MM.1S (cell line): Measurements from ENCODE around the gene UBE2E2.

Source experiments
- DNase-seq: peaks from one replicate; pipeline ENCODE4 v3.0.0-alpha.2; 2015
- H2AFZ ChIP-seq: fragments of 300-600 bp; sonication (generic); 2 replicates; pipeline ENCODE4 v1.6.0; 2016; ENCODE audit warnings: antibody characterized with exemption, low read length
- H3F3A ChIP-seq: fragments of 300-600 bp; sonication (generic); 2 replicates; pipeline ENCODE4 v1.6.1; 2016; ENCODE audit warnings: mild to moderate bottlenecking, antibody characterized with exemption, low read length, moderate library complexity, mixed read lengths; ENCODE audit not compliant: insufficient read depth
- H3K27ac ChIP-seq: fragments of 300-600 bp; sonication (generic); 2 replicates; pipeline ENCODE4 v1.5.1; 2016; ENCODE audit warnings: mild to moderate bottlenecking, low read length
- H3K27me3 ChIP-seq: fragments of 300-600 bp; sonication (generic); replicated peaks from 2 replicates; pipeline ENCODE4 v1.6.0; 2016; ENCODE audit warnings: low read length; ENCODE audit not compliant: insufficient read depth
- H3K36me3 ChIP-seq: fragments of 300-600 bp; sonication (generic); replicated peaks from 2 replicates; pipeline ENCODE4 v1.6.1; 2016; ENCODE audit warnings: mild to moderate bottlenecking, low read length, mixed read lengths; ENCODE audit not compliant: insufficient read depth
- H3K4me1 ChIP-seq: fragments of 300-600 bp; sonication (generic); 2 replicates; pipeline ENCODE4 v1.6.1; 2016; ENCODE audit warnings: low read length, mixed read lengths
- H3K4me2 ChIP-seq: fragments of 300-600 bp; sonication (generic); 2 replicates; pipeline ENCODE4 v1.6.0; 2016; ENCODE audit warnings: low read depth, low read length
- H3K4me3 ChIP-seq: fragments of 300-600 bp; sonication (generic); 2 replicates; pipeline ENCODE4 v1.5.1; 2016; ENCODE audit warnings: low read length, mixed read lengths
- H3K79me2 ChIP-seq: fragments of 300-600 bp; sonication (generic); 2 replicates; pipeline ENCODE4 v1.6.1; 2016; ENCODE audit warnings: mixed run types, low read length, mixed read lengths
- H3K9ac ChIP-seq: fragments of 300-600 bp; sonication (generic); 2 replicates; pipeline ENCODE4 v1.6.1; 2016; ENCODE audit warnings: low read length, mixed read lengths
- H3K9me2 ChIP-seq: fragments of 300-600 bp; sonication (generic); replicated peaks from 2 replicates; pipeline ENCODE4 v1.6.1; 2016; ENCODE audit warnings: mild to moderate bottlenecking, low read length, mixed read lengths; ENCODE audit not compliant: insufficient read depth
- H3K9me3 ChIP-seq: fragments of 300-600 bp; sonication (generic); replicated peaks from 2 replicates; pipeline ENCODE4 v1.6.1; 2016; ENCODE audit warnings: mild to moderate bottlenecking, low read length, mixed read lengths; ENCODE audit not compliant: insufficient read depth
- H4K20me1 ChIP-seq: fragments of 300-600 bp; sonication (generic); 2 replicates; pipeline ENCODE4 v1.6.1; 2016; ENCODE audit warnings: mild to moderate bottlenecking, low read length, moderate library complexity, mixed read lengths; ENCODE audit not compliant: insufficient read depth
- CTCF ChIP-seq: fragments of 300-600 bp; sonication (generic); IDR thresholded peaks from 2 replicates; pipeline ENCODE4 v1.5.1; 2016; ENCODE audit warnings: antibody characterized with exemption, low read length, mixed read lengths
- EZH2 ChIP-seq: fragments of 300-600 bp; sonication (generic); optimal IDR thresholded peaks from 2 replicates; pipeline ENCODE3; 2017; ENCODE audit warnings: low read depth, mild to moderate bottlenecking, antibody characterized with exemption, low read length, mixed read lengths
- EZH2phosphoT487 ChIP-seq: fragments of 300-600 bp; sonication (generic); IDR thresholded peaks from 2 replicates; pipeline ENCODE4 v1.6.1; 2018; ENCODE audit warnings: antibody characterized with exemption, low read length

UBE2E2 gene

GRCh38 chr3:23485922-23486321, 282.8 kb downstream of the UBE2E2 start:
- no peaks in the 10 kb centered on the region for H3K4me1 ChIP-seq
- no peak overlapping the region for H3K4me2 ChIP-seq
- no peak overlapping the region for H3K27ac ChIP-seq
- no peaks in the 10 kb centered on the region for H3K27me3 ChIP-seq
- no peaks in the 10 kb centered on the region for H3F3A ChIP-seq
- no peak overlapping the region for H3K9ac ChIP-seq
- H2AFZ ChIP-seq, result no peak overlapping the region
- no peaks in the 10 kb centered on the region for H3K9me2 ChIP-seq
- no peaks in the 10 kb centered on the region for H3K9me3 ChIP-seq
- H4K20me1 ChIP-seq, result no peaks in the 10 kb centered on the region
- TF ChIP-seq EZH2, result no peak
- no peak for TF ChIP-seq EZH2phosphoT487
- TF ChIP-seq CTCF, result no peak
- H3K79me2 ChIP-seq, result peaks cover 5% of the 10 kb centered on the region; the same call in 1 of the 2 replicates
- no peak overlapping the region for H3K4me3 ChIP-seq
- no peak for DNase-seq
- H3K36me3 ChIP-seq, result no peaks in the 10 kb centered on the region

- Histone ChIP-seq H3K4me1 (no peaks in the 10 kb centered on the region), H3K4me2 (no peak overlapping the region), H3K9me3 (no peaks in the 10 kb centered on the region), H3K36me3 (no peaks in the 10 kb centered on the region), H3K27me3 (no peaks in the 10 kb centered on the region), H4K20me1 (no peaks in the 10 kb centered on the region), H3K4me3 (no peak overlapping the region), H3K9me2 (no peaks in the 10 kb centered on the region), H3F3A (no peaks in the 10 kb centered on the region), H2AFZ (no peak overlapping the region), H3K79me2 (peaks cover 5% of the 10 kb centered on the region; the same call in 1 of the 2 replicates), H3K9ac (no peak overlapping the region), H3K27ac (no peak overlapping the region)
- TF ChIP-seq EZH2, result no peak
- TF ChIP-seq EZH2phosphoT487, result no peak
- TF ChIP-seq CTCF, result no peak
- DNase-seq, result no peak
Measured at GRCh38 chr3:23487015-23487414, 283.9 kb downstream of the UBE2E2 start.

GRCh38 chr3:23488618-23489017, 285.5 kb downstream of the UBE2E2 start:
- no peaks in the 10 kb centered on the region for H3K9me3 ChIP-seq
- peaks cover 5% of the 10 kb centered on the region; the same call in 1 of the 2 replicates for H3K79me2 ChIP-seq
- no peak overlapping the region for H3K4me2 ChIP-seq
- H3K4me3 ChIP-seq, result no peak overlapping the region
- no peaks in the 10 kb centered on the region for H3K9me2 ChIP-seq
- no peaks in the 10 kb centered on the region for H3K36me3 ChIP-seq
- no peak for DNase-seq
- TF ChIP-seq EZH2 (no peak), CTCF (no peak), EZH2phosphoT487 (no peak)
- no peak overlapping the region for H3K9ac ChIP-seq
- no peaks in the 10 kb centered on the region for H3F3A ChIP-seq
- no peak overlapping the region for H3K27ac ChIP-seq
- H3K27me3 ChIP-seq, result no peaks in the 10 kb centered on the region
- H2AFZ ChIP-seq, result no peak overlapping the region
- no peaks in the 10 kb centered on the region for H3K4me1 ChIP-seq
- no peaks in the 10 kb centered on the region for H4K20me1 ChIP-seq
